ENCODE data around the gene ANKRD37. TPM values are rescaled to one million over a fixed set of nuclear protein-coding genes. Genes with fewer than 3 reads are reported as not detected.

The ANKRD37 gene
- total RNA-seq, 2 donors from 2014 or later, result 5.5 to 13.8 TPM

DNA sequence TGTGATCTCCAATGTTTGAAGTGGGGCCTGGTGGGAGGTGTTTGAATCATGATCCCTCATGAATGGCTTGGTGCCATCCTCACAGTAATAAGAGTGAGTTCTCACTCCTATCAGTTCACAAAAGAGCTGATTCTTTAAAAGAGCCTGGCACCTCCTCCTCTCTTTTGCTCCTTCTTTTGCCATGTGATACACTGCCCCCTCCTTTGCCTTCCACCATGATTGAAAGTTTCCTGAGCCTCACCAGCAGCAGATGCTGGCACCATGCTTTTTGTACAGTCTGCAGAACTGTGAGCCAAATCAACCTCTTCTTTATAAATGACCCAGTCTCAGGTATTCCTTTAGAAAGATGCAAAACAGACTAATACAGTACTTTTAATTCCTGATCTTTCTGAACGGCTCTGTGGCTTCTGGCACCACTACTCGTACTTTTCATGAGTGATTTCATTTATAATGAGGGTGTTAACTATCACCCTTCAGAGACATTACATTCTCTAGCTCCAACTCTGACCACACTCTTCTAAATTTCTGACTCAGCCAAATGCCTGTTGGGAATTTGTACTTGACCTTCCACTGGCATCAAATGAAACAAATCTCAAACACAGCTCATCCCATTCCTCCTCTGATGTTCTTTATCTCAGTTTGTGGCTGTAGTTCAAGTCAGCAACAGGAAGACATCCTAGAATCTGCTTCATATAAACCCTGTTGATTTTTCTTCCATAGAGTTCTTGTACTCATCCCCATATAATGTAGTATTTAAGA, 24.9 kb downstream of the ANKRD37 start:
- DNase-seq (ENCODE audit: low spot score), result no peak
- Histone ChIP-seq H3K4me1 (peaks cover 0 to 52% of the 10 kb centered on the region in 2 donors), H3K27me3 (no peaks in the 10 kb centered on the region), H3K9me3 (no peaks in the 10 kb centered on the region), H3K36me3 (peaks cover 21% of the 10 kb centered on the region), H3K27ac (peak overlapping the region; percentile 20 to 62), H3K4me3 (no peak overlapping the region)
- TF ChIP-seq, protein P1, sequence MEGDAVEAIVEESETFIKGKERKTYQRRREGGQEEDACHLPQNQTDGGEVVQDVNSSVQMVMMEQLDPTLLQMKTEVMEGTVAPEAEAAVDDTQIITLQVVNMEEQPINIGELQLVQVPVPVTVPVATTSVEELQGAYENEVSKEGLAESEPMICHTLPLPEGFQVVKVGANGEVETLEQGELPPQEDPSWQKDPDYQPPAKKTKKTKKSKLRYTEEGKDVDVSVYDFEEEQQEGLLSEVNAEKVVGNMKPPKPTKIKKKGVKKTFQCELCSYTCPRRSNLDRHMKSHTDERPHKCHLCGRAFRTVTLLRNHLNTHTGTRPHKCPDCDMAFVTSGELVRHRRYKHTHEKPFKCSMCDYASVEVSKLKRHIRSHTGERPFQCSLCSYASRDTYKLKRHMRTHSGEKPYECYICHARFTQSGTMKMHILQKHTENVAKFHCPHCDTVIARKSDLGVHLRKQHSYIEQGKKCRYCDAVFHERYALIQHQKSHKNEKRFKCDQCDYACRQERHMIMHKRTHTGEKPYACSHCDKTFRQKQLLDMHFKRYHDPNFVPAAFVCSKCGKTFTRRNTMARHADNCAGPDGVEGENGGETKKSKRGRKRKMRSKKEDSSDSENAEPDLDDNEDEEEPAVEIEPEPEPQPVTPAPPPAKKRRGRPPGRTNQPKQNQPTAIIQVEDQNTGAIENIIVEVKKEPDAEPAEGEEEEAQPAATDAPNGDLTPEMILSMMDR (IDR thresholded peaks at IDR 0.05), result no peak

DNA sequence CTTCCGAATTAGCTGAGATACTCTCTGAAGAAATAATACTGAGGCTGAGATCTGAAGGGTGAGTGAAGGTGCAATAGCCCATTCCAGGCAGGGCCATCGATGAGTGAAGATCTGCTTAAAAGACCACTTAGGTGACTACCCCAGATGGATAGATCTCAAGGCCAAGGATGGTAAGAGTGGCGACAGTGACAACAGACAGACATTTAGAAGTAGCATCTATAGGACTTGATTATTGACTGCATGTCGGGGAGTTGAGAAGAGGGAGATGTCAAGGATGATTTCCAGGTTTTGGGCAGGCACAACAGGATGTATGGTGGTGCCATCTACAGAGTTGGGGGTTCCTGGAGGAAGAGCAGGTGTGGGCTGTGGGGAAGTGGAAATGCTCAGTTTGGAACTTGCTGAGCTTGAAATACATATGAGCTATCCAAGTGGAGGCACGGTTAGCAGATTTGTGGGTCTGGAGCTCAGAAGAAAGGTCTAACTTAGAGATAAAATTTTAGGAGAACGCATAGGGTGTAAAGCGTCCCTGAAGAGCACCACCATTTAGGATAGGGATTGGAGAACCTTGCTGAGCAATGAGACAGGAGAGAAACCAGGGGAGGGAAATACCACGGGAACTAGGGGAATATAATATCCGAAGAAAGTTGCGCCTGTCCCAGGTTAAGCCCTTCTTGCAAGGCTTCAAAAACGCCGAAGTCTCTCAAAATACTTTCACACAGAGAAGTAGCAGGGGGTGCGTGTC, 28.4 kb downstream of the ANKRD37 start:
- Histone ChIP-seq H3K4me3 (peak overlapping the region; percentile 69 to 91), H3K36me3 (peaks cover 6% of the 10 kb centered on the region), H3K9me3 (no peaks in the 10 kb centered on the region), H3K27me3 (no peaks in the 10 kb centered on the region), H3K27ac (peak overlapping the region; percentile 94 to 96), H3K4me1 (peaks cover 0 to 47% of the 10 kb centered on the region in 2 donors)
- TF ChIP-seq, protein P1 (IDR thresholded peaks at IDR 0.05), result no peak
- no peak for DNase-seq (ENCODE audit: low spot score)

- no peaks in the 10 kb centered on the region for H3K27me3 ChIP-seq
- no peaks in the 10 kb centered on the region for H3K36me3 ChIP-seq
- peak; percentile 94 for DNase-seq (ENCODE audit: low spot score)
- peak within 1 kb of the TSS; percentile 69 to 91 for H3K4me3 ChIP-seq
- peaks cover 0 to 44% of the 10 kb centered on the region in 2 donors for H3K4me1 ChIP-seq
- peak within 1 kb of the TSS; percentile 94 to 96 for H3K27ac ChIP-seq
- TF ChIP-seq, protein P1 (IDR thresholded peaks at IDR 0.05), result no peak
- H3K9me3 ChIP-seq, result no peaks in the 10 kb centered on the region
These were observed 29.2 kb downstream of the ANKRD37 start, which contains the start of gene UFSP2 for GRCh38 chr4:185425647-185426352. UFSP2 (minus strand) TSS chr4:185425964; CDS start chr4:185425868, 96 bp downstream.

- Histone ChIP-seq H3K36me3 (no peaks in the 10 kb centered on the region), H3K27me3 (no peaks in the 10 kb centered on the region), H3K4me3 (no peak overlapping the region), H3K9me3 (no peaks in the 10 kb centered on the region), H3K27ac (no peak overlapping the region), H3K4me1 (peaks cover 0 to 31% of the 10 kb centered on the region in 2 donors)
- TF ChIP-seq, protein P1 (IDR thresholded peaks at IDR 0.05), result no peak
- DNase-seq (ENCODE audit: low spot score), result no peak
These were observed 30.5 kb downstream of the ANKRD37 start for GRCh38 chr4:185426960-185427688.

DNA sequence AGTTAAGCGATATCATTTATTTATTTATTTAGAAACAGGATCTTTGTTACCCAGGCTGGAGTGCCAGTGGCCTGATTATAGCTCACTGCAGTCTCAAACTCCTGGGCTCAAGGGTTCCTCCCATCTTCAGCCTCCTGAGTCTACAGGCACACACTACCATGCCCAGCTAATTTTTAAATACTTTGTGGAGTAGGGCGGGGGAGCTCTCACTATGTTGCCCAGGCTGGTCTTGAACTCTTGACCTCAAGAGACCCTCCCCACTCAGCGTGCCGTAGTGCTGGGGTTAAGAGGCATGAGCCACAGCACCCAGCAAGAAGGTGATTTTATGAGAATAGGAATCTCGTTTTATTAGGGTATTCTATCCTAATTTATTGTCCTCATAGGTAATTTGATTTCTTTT, 33.0 kb downstream of the ANKRD37 start:
- no peaks in the 10 kb centered on the region for H3K36me3 ChIP-seq
- H3K4me3 ChIP-seq, result no peak overlapping the region
- no peaks in the 10 kb centered on the region for H3K9me3 ChIP-seq
- no peak overlapping the region for H3K27ac ChIP-seq
- no peaks in the 10 kb centered on the region for H3K27me3 ChIP-seq
- TF ChIP-seq, protein P1 (IDR thresholded peaks at IDR 0.05), result no peak
- H3K4me1 ChIP-seq, result peaks cover 0 to 8% of the 10 kb centered on the region in 2 donors
- no peak for DNase-seq (ENCODE audit: low spot score)

Measured in right atrium auricular region (tissue), 2 donors.